Neutrophil (primary cell): Measurements from ENCODE around the gene FZR1.
"Not testable (repeated sequence)": the region's sequence is repeated elsewhere in the genome, so short reads cannot be mapped to it uniquely, and the experiment has no call there.

Source experiments
- H3K27ac ChIP-seq: fragments of 200-600 bp; sonication (generic); 2 replicates; pipeline ENCODE4 v1.5.1; 2016; ENCODE audit warnings: mild to moderate bottlenecking, moderate library complexity
- H3K27me3 ChIP-seq: fragments of 200-600 bp; sonication (generic); 2 replicates; pipeline ENCODE4 v1.6.0; 2016; ENCODE audit warnings: mild to moderate bottlenecking
- H3K36me3 ChIP-seq: fragments of 200-600 bp; sonication (generic); 2 replicates; pipeline ENCODE4 v1.5.1; 2017
- H3K4me1 ChIP-seq, 2 experiments: fragments of 200-600 bp in 1 of 2; sonication (generic) in 1 of 2; 1 replicate in 1 of 2; 2 replicates in 1 of 2; pipeline versions ENCODE4 v1.5.1 to v1.6.1; 2013 to 2016; ENCODE audit warnings: low read depth in 1 of 2, low read length in 1 of 2, mild to moderate bottlenecking in 1 of 2, moderate library complexity in 1 of 2; ENCODE audit not compliant: control insufficient read depth in 1 of 2, insufficient read depth in 1 of 2
- H3K4me3 ChIP-seq, 2 experiments: fragments of 200-600 bp in 1 of 2; sonication (generic) in 1 of 2; 1 replicate in 1 of 2; 2 replicates in 1 of 2; pipeline ENCODE4 v1.5.1; 2013 to 2016; ENCODE audit warnings: low read depth in 1 of 2, low read length in 1 of 2, mild to moderate bottlenecking in 1 of 2, moderate library complexity in 1 of 2
- H3K9me3 ChIP-seq: fragments of 200-600 bp; sonication (generic); 2 replicates; pipeline ENCODE4 v1.5.1; 2016
- TF ChIP-seq, protein P1 (sequence below): fragments of 200-600 bp; sonication (generic); IDR thresholded peaks from 2 replicates; pipeline ENCODE4 v1.5.1; 2016; ENCODE audit warnings: antibody characterized with exemption

Gene FZR1

DNA sequence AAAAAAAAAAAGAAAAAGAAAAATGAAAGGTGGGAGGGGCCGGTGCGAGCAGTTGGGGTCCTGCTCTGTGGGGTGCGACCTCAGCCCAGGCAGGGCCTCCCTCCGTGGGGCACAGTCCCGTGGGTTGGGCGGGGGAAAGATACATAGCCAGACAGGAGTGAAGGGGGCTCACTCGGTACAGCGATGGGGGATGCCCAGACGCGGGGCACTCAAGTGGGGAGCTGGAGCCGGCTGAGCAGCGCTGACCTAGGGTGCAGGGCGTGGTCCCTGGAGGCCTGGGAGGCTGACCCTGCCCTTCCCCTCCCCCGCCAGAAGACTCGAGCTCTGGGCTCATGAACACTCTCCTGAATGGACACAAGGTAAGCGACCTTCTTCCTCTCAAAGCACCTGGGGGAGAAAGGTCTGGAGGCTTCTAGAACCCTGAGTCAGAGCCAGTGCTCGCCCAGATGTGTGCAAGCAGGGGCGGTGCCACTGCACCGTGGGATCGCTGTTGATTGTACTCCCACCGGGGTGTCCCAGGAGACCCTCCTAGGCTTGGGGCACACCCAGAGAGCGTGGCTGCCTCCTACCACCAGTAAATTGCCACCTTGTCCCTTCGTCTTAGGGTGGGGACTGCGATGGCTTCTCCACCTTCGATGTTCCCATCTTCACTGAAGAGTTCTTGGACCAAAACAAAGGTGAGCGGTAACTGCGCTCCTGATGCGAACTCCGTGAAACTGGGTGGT, 70.0 kb downstream of the FZR1 start:
- TF ChIP-seq, protein P1, sequence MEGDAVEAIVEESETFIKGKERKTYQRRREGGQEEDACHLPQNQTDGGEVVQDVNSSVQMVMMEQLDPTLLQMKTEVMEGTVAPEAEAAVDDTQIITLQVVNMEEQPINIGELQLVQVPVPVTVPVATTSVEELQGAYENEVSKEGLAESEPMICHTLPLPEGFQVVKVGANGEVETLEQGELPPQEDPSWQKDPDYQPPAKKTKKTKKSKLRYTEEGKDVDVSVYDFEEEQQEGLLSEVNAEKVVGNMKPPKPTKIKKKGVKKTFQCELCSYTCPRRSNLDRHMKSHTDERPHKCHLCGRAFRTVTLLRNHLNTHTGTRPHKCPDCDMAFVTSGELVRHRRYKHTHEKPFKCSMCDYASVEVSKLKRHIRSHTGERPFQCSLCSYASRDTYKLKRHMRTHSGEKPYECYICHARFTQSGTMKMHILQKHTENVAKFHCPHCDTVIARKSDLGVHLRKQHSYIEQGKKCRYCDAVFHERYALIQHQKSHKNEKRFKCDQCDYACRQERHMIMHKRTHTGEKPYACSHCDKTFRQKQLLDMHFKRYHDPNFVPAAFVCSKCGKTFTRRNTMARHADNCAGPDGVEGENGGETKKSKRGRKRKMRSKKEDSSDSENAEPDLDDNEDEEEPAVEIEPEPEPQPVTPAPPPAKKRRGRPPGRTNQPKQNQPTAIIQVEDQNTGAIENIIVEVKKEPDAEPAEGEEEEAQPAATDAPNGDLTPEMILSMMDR: no peak
- Histone ChIP-seq H3K36me3 (peaks cover 5% of the 10 kb centered on the region), H3K27ac (no peak overlapping the region), H3K9me3 (no peaks in the 10 kb centered on the region), H3K4me3 (peak overlapping the region; percentile 39 to 56), H3K4me1 (peaks cover 22 to 28% of the 10 kb centered on the region in 2 experiments), H3K27me3 (no peaks in the 10 kb centered on the region)

DNA sequence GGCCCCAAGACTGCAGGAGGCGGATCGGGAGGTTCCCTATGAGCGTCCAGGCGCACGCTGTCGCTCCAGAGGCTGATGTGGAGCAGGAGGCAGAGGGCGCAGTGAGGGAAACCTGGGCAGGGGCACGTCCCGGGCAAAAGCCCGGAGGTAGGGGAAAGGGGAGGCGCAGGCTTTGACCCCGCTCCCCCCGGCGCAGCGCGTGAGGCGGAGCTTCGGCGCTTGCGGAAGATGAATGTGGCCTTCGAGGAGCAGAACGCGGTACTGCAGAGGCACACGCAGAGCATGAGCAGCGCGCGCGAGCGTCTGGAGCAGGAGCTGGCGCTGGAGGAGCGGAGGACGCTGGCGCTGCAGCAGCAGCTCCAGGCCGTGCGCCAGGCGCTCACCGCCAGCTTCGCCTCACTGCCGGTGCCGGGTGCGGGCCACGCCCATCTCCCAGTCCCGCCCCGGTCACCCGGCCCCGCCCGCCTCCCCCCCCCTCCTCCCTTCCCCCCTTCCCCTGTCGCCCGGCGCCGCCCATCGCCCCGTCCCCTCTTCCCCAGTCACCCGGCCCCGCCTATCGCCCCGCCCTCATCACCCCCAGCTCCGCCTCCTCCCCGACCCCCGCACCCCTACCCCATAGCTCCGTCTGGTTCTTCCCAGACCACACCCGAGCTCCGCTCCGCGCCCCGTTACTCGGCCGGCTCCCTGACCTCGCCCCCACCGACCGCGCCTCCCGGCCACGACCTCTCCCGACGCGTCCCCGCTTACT, 70.8 kb downstream of the FZR1 start:
- H3K9me3 ChIP-seq: no peaks in the 10 kb centered on the region
- H3K27ac ChIP-seq: no peak overlapping the region
- H3K4me3 ChIP-seq: peak overlapping the region; percentile 39 to 56
- no peaks in the 10 kb centered on the region for H3K27me3 ChIP-seq
- peaks cover 21 to 25% of the 10 kb centered on the region in 2 experiments for H3K4me1 ChIP-seq
- TF ChIP-seq, protein P1: no peak
- H3K36me3 ChIP-seq: peaks cover 5% of the 10 kb centered on the region

DNA sequence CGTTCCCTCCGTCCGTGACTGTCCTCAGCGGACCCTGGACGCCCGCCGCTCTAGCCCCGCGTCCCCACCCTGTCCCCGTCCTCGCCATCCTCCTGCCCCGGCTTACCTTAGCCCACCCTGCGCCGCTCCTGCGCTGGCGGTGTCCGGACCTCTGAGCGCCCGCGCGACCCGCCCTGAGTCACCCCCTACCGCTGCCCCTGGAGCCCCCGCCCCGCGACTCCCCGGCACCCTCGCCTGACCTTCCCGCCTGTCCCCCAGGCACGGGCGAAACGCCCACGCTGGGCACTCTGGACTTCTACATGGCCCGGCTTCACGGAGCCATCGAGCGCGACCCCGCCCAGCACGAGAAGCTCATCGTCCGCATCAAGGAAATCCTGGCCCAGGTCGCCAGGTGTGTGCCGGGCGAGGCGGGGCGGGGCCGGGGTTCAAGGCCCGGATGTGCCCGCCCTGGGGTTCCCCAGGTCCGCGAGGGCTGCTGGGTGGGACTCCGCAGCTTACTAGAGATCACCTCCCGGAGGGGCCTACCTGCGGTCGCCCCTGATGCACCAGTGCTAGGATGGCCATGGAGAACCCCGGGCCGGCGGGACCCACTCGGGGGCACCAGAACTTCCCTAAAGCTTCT, 71.7 kb downstream of the FZR1 start:
- H3K4me3 ChIP-seq: no peak overlapping the region
- H3K27ac ChIP-seq: no peak overlapping the region
- peaks cover 16 to 19% of the 10 kb centered on the region in 2 experiments for H3K4me1 ChIP-seq

DNA sequence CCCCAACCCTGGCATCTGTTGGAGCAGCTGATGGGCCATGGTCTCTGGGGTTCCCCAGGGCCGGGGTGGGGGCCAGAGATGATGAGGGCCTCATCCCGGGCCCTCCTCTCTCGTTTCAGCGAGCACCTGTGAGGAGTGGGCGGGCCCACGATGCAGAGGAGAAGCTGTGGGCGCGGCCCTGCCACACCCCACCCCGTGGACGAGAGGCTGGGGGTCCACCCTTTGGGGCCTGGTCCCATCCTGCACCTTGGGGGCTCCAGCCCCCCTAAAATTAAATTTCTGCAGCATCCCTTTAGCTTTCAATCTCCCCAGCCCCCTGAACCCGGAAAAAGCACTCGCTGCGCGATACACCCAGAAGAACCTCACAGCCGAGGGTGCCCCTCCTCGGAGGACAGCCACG, 72.3 kb downstream of the FZR1 start:
- H3K9me3 ChIP-seq: no peaks in the 10 kb centered on the region
- H3K27me3 ChIP-seq: peaks cover 3% of the 10 kb centered on the region
- TF ChIP-seq, protein P1: no peak
- no peak overlapping the region for H3K27ac ChIP-seq
- H3K4me1 ChIP-seq: peaks cover 13 to 14% of the 10 kb centered on the region in 2 experiments
- H3K36me3 ChIP-seq: peaks cover 5% of the 10 kb centered on the region
- no peak overlapping the region for H3K4me3 ChIP-seq

More for the DNA sequence above, 71.7 kb downstream of the FZR1 start:
- Histone ChIP-seq H3K27me3 (no peaks in the 10 kb centered on the region), H3K36me3 (peaks cover 5% of the 10 kb centered on the region), H3K9me3 (no peaks in the 10 kb centered on the region)
- TF ChIP-seq, protein P1: no peak

DNA sequence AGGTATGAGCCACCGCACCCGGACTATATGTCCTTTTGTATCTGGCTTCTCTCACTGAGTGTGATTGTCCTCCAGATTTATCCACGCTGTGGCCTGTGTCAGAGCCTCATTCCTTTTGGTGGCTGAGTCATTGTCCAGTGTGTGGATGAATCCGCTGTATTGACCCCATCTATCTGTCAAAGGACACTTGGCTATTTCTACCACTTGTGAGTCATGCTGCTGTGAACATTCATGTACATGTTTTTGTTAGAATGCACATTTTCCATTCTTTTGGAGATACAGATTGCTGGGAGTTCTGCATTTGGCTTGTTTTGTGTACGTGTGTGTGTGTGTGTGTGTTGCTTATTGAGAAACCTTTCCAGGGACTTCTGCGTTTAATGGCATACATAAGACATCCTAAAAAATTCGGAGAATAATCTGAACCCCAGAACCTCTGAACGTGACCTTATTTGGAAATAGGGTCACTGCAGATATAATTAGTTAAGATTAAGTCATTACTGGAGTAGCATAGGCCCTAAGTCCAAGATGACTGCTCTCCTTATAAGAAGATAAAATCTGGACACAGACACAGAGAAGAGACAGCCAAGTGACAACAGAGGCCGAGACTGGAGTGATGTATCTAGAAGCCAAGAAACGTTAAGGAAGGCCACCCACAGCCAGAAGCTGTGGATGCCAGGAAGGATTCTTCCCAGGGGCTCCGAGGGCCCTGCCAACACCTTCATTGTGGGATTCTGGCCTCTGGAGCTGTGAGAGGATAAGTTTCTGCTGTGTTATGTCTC, 74.2 kb downstream of the FZR1 start:
- Histone ChIP-seq H3K4me3 (no peak overlapping the region), H3K9me3 (no peaks in the 10 kb centered on the region), H3K27me3 (peaks cover 23% of the 10 kb centered on the region), H3K27ac (no peak overlapping the region), H3K4me1 (peaks cover 6% of the 10 kb centered on the region in 2 experiments), H3K36me3 (peaks cover 5% of the 10 kb centered on the region)
- TF ChIP-seq, protein P1: no peak

DNA sequence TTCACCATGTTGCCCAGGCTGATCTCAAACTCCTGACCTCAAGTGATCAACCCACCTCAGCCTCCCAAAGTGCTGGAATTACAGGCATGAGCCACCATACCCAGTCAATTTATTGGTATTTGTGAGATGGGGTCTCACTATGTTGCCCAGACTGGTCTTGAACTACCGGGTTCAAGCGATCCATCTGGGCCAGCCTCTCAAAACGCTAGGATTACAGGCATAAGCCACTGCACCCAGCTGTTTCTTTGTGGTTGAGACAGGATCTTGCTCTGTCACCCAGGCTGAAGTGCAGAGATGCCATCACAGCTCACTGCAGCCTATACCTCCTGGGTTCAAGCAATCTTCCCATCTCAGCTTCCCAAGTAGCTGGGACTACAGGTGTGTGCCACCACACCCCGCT, 75.7 kb downstream of the FZR1 start:
- not testable (repeated sequence) for H3K4me3 ChIP-seq, H3K9me3 ChIP-seq, H3K4me1 ChIP-seq, H3K36me3 ChIP-seq, H3K27ac ChIP-seq
- peaks cover 37% of the 10 kb centered on the region for H3K27me3 ChIP-seq

DNA sequence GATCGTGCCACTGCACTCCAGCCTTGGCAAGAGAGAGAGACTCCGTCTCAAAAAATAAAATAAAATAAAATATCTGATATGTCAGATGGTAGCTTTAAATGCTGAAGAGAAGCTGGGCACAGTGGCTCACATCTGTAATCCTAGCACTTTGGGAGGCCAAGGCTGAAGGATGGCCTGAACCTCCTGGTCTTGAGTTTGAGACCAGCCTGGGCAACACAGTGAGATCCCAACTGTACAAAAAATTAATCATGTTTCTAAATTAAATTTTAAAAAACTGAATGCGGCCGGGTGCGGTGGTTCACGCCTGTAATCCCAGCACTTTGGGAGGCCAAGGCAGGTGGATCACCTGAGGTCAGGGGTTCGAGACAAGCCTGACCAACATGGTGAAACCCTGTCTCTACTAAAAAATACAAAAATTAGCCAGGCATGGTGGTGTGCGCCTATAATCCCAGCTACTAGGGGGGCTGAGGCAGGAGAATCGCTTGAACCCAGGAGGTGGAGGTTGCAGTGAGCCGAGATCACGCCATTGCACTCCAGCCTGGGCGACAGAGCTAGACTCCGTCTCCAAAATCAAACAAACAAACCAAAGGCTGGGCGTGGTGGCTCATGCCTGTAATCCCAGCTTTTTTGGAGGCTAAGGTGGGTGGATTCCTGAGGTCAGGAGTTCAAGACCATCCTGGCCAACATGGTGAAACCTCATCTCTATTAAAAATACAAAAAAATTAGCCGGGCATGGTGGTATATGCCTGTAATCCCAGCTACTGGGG, 78.1 kb downstream of the FZR1 start:
- not testable (repeated sequence) for H3K36me3 ChIP-seq, H3K27ac ChIP-seq, H3K4me3 ChIP-seq, H3K4me1 ChIP-seq, H3K9me3 ChIP-seq
- peaks cover 44% of the 10 kb centered on the region for H3K27me3 ChIP-seq
